K562 (cell line): ENCODE data around the gene SNTG2. TPM values are rescaled to one million over a fixed set of nuclear protein-coding genes. Genes with fewer than 3 reads are reported as not detected.

Source experiments
- ATAC-seq: fragments of 200-7000 bp; cut with Tn5 transposase; 3 replicates; pipeline ENCODE4 v1.9.1; 2020; ENCODE audit warnings: moderate library complexity
- BruUV-seq: library from RNA; stranded (reverse); fragments of 400-500 nt; replicated peaks from 2 replicates; lab custom pipeline; 2021; lab: Mats Ljungman, UMichigan
- CTCF ChIA-PET: fragments of 300-600 bp; formaldehyde crosslinking; extraction: SDS; loops from one replicate; lab custom pipeline; 2021; ENCODE audit warnings: low intra/inter-chr PET ratio; lab: Yijun Ruan, JAX
- POLR2A ChIA-PET: fragments of 300-600, 350-650 bp; sonication (Branson Sonifier 250); formaldehyde crosslinking; extraction: SDS; loops from one replicate; lab custom pipeline; 2021; ENCODE audit warnings: antibody characterized with exemption, inconsistent platforms; lab: Yijun Ruan, JAX
- DNase-seq, 4 experiments: peaks; one replicate each; pipeline versions ENCODE4 v3.0.0 to v3.0.0-alpha.2; 2011 to 2018; ENCODE audit warnings: low spot score in 3 of 4, mixed read lengths in 3 of 4; ENCODE audit errors: extremely low read depth in 1 of 4
- FAIRE-seq: peaks from 2 replicates; lab custom pipeline; 2011; peaks lifted over from hg19 to GRCh38; lab: Jason Lieb, UNC
- H2AFZ ChIP-seq: 2 replicates; pipeline ENCODE4 v1.6.0; 2011; ENCODE audit warnings: low read depth, low read length, control low read depth, inconsistent platforms
- H3K27ac ChIP-seq: fragments of 200-600 bp; 3 replicates; pipeline ENCODE4 v1.8.0; 2011; ENCODE audit warnings: low read depth, mild to moderate bottlenecking, control low read depth, inconsistent platforms, low read length, moderate library complexity, mixed read lengths; ENCODE audit errors: extremely low read depth
- H3K27me3 ChIP-seq, 2 experiments: fragments of 300-600 bp in 1 of 2; 2 replicates in 1 of 2; 3 replicates in 1 of 2; pipeline versions ENCODE4 v1.6.0 to v1.8.0; 2011; ENCODE audit warnings: inconsistent platforms in 2 of 2, low read length in 2 of 2, mild to moderate bottlenecking in 1 of 2, mixed read lengths in 1 of 2, moderate library complexity in 1 of 2; ENCODE audit not compliant: control insufficient read depth in 2 of 2, insufficient read depth in 2 of 2
- H3K36me3 ChIP-seq: fragments of 300-600 bp; 3 replicates; pipeline ENCODE4 v1.8.0; 2011; ENCODE audit warnings: mild to moderate bottlenecking, low read length, inconsistent platforms; ENCODE audit not compliant: control insufficient read depth, insufficient read depth
- H3K4me1 ChIP-seq, 2 experiments: fragments of 200-600 bp in 1 of 2; replicated peaks in 1 of 2; 2 replicates in 1 of 2; 3 replicates in 1 of 2; pipeline versions ENCODE4 v1.5.1 to v1.8.0; 2011; ENCODE audit warnings: inconsistent platforms in 2 of 2, low read length in 2 of 2, mild to moderate bottlenecking in 1 of 2, mixed read lengths in 1 of 2, moderate library complexity in 1 of 2; ENCODE audit not compliant: control insufficient read depth in 2 of 2, insufficient read depth in 2 of 2
- H3K4me2 ChIP-seq: 2 replicates; pipeline ENCODE4 v1.6.1; 2011; ENCODE audit warnings: low read length, control low read depth, inconsistent platforms, mixed read lengths; ENCODE audit not compliant: insufficient read depth
- H3K4me3 ChIP-seq: fragments of 200-600 bp; sonication (generic), shearing (Covaris generic); 2 replicates; pipeline ENCODE4 v1.5.1; 2016; ENCODE audit warnings: control low read depth, inconsistent platforms
- H3K79me2 ChIP-seq: fragments of 200-600 bp; 3 replicates; pipeline ENCODE4 v1.8.0; 2011; ENCODE audit warnings: low read length, inconsistent platforms; ENCODE audit not compliant: control insufficient read depth, insufficient read depth
- H3K9ac ChIP-seq, 2 experiments: 2 replicates each; pipeline versions ENCODE4 v1.6.0 to v1.6.1; 2011; ENCODE audit warnings: low read depth in 2 of 2, low read length in 2 of 2, control low read depth in 1 of 2, inconsistent platforms in 1 of 2, mild to moderate bottlenecking in 1 of 2, mixed read lengths in 1 of 2; ENCODE audit not compliant: insufficient read depth in 1 of 2
- H3K9me1 ChIP-seq: one replicate; pipeline ENCODE4 v1.6.0; 2011; ENCODE audit warnings: inconsistent platforms, mild to moderate bottlenecking, low read length, moderate library complexity; ENCODE audit not compliant: control insufficient read depth, insufficient read depth
- H3K9me3 ChIP-seq: replicated peaks from 2 replicates; pipeline ENCODE4 v1.5.1; 2011; ENCODE audit warnings: low read depth, low read length, inconsistent platforms; ENCODE audit not compliant: control insufficient read depth, insufficient read depth
- H4K20me1 ChIP-seq: replicated peaks from 2 replicates; pipeline ENCODE4 v1.6.1; 2011; ENCODE audit warnings: low read length, inconsistent platforms, mixed read lengths; ENCODE audit not compliant: control insufficient read depth, insufficient read depth
- SMARCB1 ChIP-seq: IDR thresholded peaks from 2 replicates; pipeline ENCODE4 v1.6.1; 2011; ENCODE audit warnings: improper control_type of control experiment, low read depth; ENCODE audit not compliant: insufficient read length
- U2AF2 ChIP-seq: fragments of 200-400 bp; formaldehyde crosslinking; optimal IDR thresholded peaks from 2 replicates; pipeline ENCODE3; 2017; ENCODE audit warnings: low read depth, mild to moderate bottlenecking, low read length
- ZNF3 ChIP-seq: fragments of 250-450 bp; sonication (Bioruptor Pico); IDR thresholded peaks from 2 replicates; pipeline ENCODE4 v1.5.0; 2021; ENCODE audit warnings: mild to moderate bottlenecking, moderate library complexity
- ZSCAN32 ChIP-seq: fragments of 450-650 bp; formaldehyde crosslinking; IDR thresholded peaks from 2 replicates; pipeline ENCODE4 v1.4.0; 2020; ENCODE audit warnings: mild to moderate bottlenecking, moderate library complexity
- WGBS: fragments of 100-300 bp; shearing (Covaris generic); methylation state at CpG from one replicate; pipeline ENCODE4 v1.1.6; 2016; ENCODE audit warnings: low coverage, mixed read lengths; ENCODE audit not compliant: insufficient coverage; ENCODE audit errors: missing lambda C conversion rate; 5-methylcytosine and 5-hydroxymethylcytosine counted together
- in situ Hi-C: fragments of 300-500 bp; cut with MboI; formaldehyde crosslinking; loops from 4 replicates; pipeline ENCODE4 v1.15.0; 2018; ENCODE audit warnings: inconsistent platforms, mixed read lengths
- intact Hi-C: fragments of 100-400 bp; cut with micrococcal nuclease; formaldehyde crosslinking; loops from 2 replicates; pipeline ENCODE4 v1.14.2; 2022
- polyA plus RNA-seq, 8 experiments: library from polyadenylated mRNA; depleted of rRNA in 4 of 8; stranded (reverse) in 5 of 8; unstranded in 3 of 8; fragments of >200 nt; fragmentation: Nextera tagmentation in 2 of 8; fragmentation: Illumina TruSeq in 1 of 8; extraction: Ambion mirVana in 2 of 8; extraction: Trizol in 1 of 8; gene quantifications; 2 replicates each; pipeline versions ENCODE4 v1.2.1 to v1.2.3, GENCODE V29; 2011 to 2014; ENCODE audit warnings: inconsistent platforms in 1 of 8, missing spikeins in 1 of 8
- total RNA-seq, 7 experiments: library from RNA; depleted of rRNA in 6 of 7; stranded (reverse); fragments of >200 nt in 6 of 7; fragmentation: Illumina TruSeq in 2 of 7; extraction: Trizol in 2 of 7; gene quantifications; 2 replicates each; pipeline versions ENCODE4 v1.2.1 to v1.2.3, GENCODE V29; 2011 to 2021; ENCODE audit warnings: low replicate concordance in 1 of 7
- TF ChIP-seq, protein P1 (sequence below): IDR thresholded peaks from 2 replicates; pipeline ENCODE4 v1.6.1; 2011; ENCODE audit not compliant: insufficient read length; ENCODE audit errors: extremely low read depth
- TF ChIP-seq, protein P2 (sequence below): sonication (generic); formaldehyde crosslinking; IDR thresholded peaks from 2 replicates; pipeline ENCODE4 v1.8.1; 2022; ENCODE audit warnings: missing genetic modification reagents
- TF ChIP-seq, protein P3 (sequence below): fragments of 250-450 bp; sonication (Bioruptor Pico); IDR thresholded peaks from 2 replicates; pipeline ENCODE4 v1.8.0; 2022; ENCODE audit warnings: inconsistent platforms

The SNTG2 gene
- total and polyA plus RNA-seq, 9 of the 15 experiments (the other 6 are each of a cell fraction or from before 2014, with no cell fraction given): not detected

GRCh38 chr2:1278861-1279260 lies 328.2 kb downstream of the SNTG2 start:
- H3K9me1 ChIP-seq: no peaks in the 10 kb centered on the region
- no peak overlapping the region for H3K9ac ChIP-seq
- H3K27ac ChIP-seq: no peak overlapping the region
- no peak overlapping the region for H3K4me3 ChIP-seq
- H4K20me1 ChIP-seq: no peaks in the 10 kb centered on the region
- under 1% methylated on average over 26 of the region's 27 CpGs for whole genome bisulfite sequencing
- ATAC-seq (no peak), DNase-seq (no peak), FAIRE-seq (no peak)
- in situ Hi-C loops: no loop called here
- CTCF ChIA-PET: interaction anchor here (0.7 kb wide), 1 partner anchor 9 kb away, joined by 3 read pairs; no protein-coding TSS in a partner anchor
- H3K4me1 ChIP-seq: peaks cover 0 to 6% of the 10 kb centered on the region in 2 experiments; a peak in 1 of 5 replicates
- intact Hi-C loops: no loop called here
- no peak for TF ChIP-seq U2AF2
- TF ChIP-seq ZNF3 (CRISPR knock-in tag): no peak
- TF ChIP-seq, protein P1, sequence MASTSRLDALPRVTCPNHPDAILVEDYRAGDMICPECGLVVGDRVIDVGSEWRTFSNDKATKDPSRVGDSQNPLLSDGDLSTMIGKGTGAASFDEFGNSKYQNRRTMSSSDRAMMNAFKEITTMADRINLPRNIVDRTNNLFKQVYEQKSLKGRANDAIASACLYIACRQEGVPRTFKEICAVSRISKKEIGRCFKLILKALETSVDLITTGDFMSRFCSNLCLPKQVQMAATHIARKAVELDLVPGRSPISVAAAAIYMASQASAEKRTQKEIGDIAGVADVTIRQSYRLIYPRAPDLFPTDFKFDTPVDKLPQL: no peak
- TF ChIP-seq, protein P2, sequence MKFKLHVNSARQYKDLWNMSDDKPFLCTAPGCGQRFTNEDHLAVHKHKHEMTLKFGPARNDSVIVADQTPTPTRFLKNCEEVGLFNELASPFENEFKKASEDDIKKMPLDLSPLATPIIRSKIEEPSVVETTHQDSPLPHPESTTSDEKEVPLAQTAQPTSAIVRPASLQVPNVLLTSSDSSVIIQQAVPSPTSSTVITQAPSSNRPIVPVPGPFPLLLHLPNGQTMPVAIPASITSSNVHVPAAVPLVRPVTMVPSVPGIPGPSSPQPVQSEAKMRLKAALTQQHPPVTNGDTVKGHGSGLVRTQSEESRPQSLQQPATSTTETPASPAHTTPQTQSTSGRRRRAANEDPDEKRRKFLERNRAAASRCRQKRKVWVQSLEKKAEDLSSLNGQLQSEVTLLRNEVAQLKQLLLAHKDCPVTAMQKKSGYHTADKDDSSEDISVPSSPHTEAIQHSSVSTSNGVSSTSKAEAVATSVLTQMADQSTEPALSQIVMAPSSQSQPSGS (CRISPR knock-in tag): no peak
- no peak for TF ChIP-seq ZSCAN32
- TF ChIP-seq, protein P3, sequence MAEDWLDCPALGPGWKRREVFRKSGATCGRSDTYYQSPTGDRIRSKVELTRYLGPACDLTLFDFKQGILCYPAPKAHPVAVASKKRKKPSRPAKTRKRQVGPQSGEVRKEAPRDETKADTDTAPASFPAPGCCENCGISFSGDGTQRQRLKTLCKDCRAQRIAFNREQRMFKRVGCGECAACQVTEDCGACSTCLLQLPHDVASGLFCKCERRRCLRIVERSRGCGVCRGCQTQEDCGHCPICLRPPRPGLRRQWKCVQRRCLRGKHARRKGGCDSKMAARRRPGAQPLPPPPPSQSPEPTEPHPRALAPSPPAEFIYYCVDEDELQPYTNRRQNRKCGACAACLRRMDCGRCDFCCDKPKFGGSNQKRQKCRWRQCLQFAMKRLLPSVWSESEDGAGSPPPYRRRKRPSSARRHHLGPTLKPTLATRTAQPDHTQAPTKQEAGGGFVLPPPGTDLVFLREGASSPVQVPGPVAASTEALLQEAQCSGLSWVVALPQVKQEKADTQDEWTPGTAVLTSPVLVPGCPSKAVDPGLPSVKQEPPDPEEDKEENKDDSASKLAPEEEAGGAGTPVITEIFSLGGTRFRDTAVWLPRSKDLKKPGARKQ (CRISPR knock-in tag): no peak
- no peak for TF ChIP-seq SMARCB1
- H3K36me3 ChIP-seq: no peaks in the 10 kb centered on the region
- H3K4me2 ChIP-seq: no peak overlapping the region
- no peaks in the 10 kb centered on the region for H3K9me3 ChIP-seq
- no TSS peak for BruUV-seq
- POLR2A ChIA-PET: no interaction called here
- H3K79me2 ChIP-seq: no peaks in the 10 kb centered on the region
- H3K27me3 ChIP-seq: peaks cover 0 to 22% of the 10 kb centered on the region in 2 experiments; a peak in 2 of 5 replicates
- H2AFZ ChIP-seq: no peak overlapping the region
